Bone marrow (tissue), 2 donors: Measurements from ENCODE around the gene C1QTNF1.
"Not testable (repeated sequence)": the region's sequence is repeated elsewhere in the genome, so short reads cannot be mapped to it uniquely, and the experiment has no call there.

Experiments used
- DNase-seq, 2 donors: peaks; one replicate each; lab custom pipeline; 2025; lab: John Stamatoyannopoulos, UW

Gene C1QTNF1

DNA sequence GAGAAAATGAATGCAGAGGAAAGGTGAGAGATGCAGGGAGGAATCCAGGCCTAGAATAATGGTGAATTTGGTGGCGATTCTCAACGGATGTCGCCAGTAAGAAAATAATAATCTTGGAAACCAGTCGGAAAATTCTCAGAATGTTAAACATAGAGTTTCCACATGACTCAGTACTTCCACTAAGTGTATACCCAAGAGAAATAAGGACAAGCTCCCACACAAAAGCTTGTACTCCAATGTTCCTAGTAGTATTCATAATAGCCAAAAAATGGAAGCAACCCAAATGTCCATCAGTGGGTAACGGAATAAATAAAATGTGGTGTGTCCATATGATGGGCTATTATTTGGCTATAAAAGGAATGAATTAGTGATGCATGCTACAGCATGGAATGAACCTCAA is 31.2 kb downstream of the C1QTNF1 start:
- DNase-seq: no peak

DNA sequence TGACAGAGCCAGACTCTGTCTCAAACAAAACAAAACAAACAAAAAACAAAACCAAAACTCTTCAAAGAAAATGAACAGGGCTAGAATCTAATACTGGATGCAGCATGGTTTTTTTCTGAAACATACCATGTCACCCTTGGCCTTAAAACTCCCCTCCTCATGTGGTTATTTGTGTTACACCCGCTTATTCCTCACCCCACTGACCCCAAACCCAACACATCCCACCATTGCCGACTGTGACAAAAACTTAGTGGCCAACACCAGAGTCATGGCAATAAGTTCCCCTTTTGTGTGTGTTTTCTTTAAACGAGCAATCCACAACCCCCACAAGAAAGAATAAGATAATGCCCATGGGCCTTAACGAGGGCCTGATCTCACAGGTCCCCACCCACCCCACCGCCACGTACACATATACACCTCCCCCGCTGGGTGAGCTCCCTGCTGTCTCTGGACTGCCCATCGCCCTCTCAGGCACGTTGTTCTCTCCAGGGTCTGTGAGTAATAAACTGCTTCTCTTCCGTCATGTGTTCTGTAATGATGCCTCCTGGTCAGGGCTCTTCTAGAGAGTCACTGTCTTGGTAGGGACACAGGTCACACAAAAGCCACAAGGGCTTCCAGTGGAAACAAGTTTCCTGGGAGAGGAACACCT is 33.9 kb downstream of the C1QTNF1 start:
- no peak for DNase-seq

DNA sequence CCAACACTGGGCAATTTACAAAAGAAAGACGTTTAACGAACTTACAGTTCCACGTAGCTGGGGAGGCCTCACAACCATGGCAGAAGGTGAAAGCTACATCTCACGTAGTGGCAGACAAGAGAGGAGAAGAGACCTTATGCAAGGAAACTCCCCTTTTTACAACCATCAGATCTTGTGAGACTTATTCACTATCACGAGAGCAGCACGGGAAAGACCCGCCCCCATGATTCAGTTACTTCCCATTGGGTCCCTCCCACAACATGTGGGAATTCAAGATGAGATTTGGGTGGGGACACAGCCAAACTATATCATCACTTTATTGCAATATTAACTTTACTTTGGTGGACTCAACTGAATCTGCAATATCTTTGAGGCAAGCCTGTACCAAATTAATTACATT is 38.7 kb downstream of the C1QTNF1 start:
- DNase-seq: no peak

DNA sequence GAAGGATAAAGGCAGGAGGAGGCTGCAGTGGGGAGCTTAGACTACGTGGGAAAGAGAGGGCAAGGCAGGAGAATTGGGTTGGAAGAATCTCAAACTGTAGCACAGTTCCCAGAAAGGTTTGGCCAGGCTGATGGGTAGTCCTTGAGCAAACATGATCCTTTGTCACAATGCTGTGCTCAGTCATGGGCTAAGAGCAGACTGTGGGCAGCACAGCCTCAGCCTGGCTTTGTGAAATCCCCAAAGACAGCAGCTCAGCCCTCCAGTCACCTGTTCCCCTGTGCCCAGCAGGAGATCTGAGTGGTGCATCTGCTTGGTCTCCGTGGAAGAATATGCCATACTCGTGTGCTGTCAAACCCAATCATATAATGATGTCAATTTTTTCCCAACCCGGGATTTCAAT is 40.1 kb downstream of the C1QTNF1 start:
- DNase-seq: no peak

DNA sequence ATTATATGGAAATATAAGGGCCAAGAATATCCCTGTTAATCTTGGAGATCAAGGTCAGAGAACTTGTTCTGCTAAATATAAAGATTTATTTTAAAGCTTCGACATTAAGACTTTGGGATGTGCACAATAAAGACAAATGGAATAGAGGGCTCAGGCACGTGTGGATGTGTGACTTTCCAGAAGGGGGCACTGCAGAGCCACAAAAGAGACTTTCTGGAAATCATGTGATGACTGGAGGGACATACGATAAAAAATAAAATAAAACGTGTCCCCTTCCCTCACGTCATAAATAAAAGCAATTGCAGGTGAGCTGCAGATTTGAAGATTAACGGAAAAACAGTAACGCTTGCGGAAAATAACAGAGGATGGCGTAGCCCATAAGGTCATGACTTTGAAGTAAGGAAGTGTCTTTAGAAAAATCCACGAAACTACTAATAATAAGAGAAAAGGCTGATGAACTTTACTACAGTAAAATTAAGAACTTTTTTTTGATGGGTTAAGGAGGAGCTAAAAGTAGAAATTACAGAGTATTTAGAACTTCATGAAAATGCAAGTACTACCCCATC is 41.2 kb downstream of the C1QTNF1 start:
- DNase-seq: peak in 1 of 2 donors; percentile 12

DNA sequence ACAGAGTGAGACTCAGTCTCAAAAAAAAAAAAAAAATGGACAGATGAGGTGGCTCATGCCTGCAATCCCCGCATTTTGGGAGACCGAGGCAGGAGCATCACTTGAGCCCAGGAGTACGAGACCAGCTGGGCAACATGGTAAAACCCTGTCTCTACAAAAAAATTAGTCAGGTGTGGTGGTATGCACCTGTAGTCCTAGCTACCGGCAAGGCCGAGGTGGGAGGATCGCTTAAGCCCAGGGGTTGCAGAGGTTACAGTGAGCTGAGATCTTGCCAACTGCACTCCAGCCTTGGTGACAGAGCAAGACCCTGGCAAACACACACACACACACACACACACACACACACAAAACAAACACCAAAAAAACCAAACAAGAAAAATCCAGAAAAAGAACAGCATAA is 43.0 kb downstream of the C1QTNF1 start:
- no peak for DNase-seq

DNA sequence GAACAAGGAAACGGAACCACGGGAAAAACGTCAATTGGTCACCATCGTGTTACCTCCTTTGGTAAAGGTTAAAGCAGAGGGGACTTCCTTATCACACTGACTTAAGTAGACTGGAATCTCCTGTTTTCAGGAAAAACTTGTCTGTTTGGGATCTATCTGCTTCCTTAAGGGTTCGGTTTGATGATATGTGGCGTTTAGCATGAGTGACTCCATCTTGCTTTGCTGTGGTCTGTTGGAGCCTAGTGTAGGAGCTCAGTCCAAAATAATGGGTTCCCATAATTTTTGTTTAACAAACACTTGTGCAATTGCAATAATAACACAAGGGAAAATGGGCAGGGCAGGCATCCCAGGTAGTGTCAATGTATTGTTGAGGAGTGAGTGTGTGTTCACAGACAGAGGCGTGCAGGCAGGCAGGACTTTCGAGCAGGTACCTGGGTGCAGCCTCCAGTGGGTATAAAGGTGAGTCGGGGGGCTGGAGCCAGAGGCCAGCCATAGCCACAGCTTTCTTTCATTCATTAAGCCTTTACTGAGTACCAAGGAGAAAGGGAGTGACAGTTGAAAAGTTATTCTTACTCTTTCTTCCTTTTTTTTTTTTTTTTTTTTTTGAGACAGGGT is 46.4 kb downstream of the C1QTNF1 start:
- DNase-seq: no peak

DNA sequence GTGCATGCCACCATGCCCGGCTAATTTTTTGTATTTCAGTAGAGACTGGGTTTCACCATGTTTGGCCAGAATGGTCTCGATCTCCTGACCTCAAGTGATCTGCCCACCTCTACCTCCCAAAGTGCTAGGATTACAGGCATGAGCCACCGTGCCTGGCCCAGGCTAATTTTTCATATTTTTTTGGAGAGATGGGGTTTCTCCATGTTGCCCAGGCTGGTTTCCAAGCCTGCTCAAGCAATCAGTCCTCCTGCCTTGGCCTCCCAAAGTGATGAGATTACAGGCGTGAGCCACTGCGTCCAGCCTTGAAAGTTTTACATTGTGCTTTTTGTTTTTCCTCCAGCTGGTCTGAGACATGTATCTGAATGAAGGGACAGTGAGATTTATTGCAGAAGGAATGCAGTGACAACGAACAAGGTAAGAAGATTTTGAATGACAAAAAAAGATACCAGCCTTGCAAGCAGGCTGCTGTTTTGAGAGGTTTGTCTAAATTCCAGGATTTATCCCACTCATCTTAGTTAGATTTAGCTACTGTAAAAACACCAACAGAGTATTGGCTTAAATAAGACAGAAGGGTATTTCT is 47.3 kb downstream of the C1QTNF1 start:
- DNase-seq: no peak

DNA sequence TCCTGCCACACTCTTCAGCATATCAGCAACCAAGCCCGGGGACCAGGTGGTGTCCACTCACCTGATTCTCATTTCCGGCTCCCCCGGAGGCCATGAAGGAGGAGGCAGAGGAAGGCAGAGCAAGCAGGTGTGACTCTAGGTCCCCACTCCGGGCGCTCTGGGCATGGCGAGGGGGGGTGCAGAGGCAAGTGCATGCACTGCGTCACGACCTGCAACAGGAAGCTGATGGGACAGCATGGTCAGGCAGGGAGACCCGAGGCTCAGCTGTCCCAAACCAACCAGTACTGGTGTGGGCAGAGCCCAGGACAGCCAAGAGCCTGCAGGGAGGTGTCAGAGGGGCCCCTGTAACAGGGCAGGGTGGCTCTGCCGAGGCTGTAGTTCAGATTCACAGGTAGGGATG is 48.6 kb downstream of the C1QTNF1 start:
- no peak for DNase-seq

DNA sequence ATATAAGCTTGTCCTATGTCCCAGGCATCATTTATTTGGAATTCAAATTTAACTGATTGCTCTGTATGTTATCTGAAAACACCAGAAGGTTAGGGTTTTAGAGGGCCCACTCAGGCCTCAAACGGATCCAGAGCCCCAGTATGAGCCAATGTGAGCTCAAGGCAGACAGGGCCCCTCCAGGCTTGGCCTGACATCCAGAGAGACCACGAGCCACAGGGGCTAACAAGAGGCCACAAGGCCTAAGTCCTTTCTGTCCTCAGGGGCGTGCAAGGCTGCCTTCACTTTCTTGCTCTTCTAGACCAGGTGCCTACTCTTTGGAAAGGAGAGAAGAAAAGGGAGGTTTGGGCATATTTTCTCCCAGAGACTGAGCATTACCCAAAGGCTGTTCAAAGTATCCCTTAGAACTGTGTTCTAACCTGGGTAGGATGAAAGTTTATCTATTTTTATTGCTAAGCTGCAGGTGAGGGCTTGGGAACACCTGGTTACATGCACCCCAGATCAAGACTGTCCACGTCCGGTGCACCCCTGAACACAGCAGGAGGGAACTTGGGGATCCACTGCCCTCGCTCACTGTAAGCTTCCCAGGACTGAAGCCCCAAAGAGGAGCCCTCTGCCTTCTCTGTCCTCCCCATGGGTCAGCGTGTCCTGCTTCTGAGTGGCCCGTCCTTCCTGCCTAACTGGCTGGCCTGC is 49.2 kb downstream of the C1QTNF1 start:
- no peak for DNase-seq

DNA sequence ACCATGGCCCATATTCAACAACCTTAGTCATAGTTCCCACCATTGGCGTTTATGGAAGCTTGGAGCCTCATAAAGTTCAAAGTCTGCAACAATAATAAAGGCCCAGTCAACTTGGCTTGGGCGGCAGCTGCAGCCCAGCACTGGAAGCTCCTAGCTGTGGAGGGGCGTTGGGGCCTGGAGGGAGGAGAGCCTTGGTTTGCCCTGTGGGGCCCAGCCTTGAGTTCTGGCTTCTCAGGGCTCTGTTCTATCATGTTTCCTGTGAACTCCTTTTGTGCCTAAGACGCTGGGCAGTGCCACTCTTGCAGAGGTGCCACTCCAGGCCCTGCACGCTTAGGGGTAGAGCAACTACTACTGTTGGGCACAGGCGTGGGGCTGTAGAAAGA is 49.7 kb downstream of the C1QTNF1 start:
- DNase-seq: no peak

DNA sequence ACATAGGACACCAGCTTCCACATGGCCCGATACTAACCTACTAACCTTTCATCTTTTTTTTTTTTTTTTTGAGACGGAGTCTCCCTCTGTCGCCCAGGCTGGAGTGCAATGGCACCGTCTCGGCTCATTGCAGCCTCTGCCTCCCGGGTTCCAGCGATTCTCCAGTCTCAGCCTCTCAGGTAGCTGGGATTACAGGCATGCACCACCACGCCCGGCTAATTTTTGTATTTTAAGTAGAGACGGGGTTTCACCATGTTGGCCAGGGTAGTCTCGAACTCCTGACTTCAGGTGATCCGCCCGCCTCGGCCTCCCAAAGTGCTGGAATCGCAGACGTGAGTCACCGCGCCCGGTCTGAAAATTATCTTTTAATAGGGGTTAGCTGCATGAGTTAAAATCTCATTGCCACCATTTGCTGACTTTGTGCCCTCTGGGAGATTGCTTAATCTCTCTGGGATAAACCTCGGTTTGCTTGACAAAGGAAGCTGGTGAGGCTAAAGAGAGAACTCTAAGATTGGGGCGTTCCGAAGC is 50.2 kb downstream of the C1QTNF1 start:
- not testable (repeated sequence) for DNase-seq

DNA sequence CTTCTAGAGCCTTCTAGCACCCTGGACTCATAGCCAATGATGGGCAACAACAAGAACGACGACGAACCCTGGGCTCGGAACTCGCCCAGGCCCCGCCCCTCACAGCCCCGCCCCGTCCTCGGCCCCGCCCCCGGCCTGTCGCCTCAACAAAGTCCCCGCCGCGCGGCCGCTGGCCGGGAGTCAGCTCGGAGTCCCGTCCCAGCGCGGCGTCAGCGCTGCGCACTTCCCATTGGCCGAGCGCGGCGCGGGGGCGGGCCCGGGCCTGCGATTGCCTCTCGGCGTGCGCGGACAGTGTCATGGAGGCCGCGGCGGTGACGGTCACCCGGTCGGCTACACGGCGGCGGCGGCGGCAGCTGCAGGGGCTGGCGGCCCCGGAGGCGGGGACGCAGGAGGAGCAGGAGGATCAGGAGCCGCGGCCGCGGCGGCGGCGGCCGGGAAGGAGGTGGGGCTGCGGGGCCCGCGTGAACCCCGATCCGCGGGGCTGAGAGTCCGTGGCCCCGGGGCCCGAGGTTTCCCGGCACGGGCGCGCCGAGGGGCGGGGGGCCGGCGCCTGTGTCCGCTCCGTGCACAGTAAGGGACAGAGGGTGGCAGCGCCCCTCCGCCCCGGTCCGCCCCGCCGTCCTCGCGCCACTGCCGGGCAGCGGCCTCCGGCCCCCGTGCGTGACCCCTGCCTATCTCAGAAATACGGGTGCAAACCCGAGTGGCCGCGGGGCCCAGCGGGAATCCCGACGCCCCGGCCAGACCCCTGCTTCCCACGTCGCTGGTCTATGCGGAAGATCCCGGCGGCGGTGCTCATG is 50.9 kb downstream of the C1QTNF1 start, which contains the start of gene ENGASE:
TSS of gene ENGASE (plus strand) at position 176 of the 797 bp plus-strand sequence. CDS start at position 297, 121 bp downstream.
- DNase-seq: peak; percentile 88 to 90

DNA sequence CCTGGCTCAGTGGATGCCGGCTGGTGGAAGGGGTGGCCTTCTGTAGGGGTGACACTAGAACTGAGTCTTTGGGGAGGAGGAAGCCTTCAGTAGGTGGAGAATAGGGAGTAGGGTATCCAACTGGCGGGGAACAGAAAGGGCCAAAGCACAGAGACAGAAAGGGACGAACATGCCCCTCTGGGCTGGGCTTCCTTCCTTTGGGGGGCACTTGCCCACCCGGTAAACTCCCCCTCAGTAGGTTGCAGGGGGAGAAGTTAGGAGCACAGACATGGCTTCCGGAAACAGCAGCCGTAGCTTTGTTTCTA is 51.4 kb downstream of the C1QTNF1 start:
- peak in 1 of 2 donors; percentile 34 for DNase-seq

DNA sequence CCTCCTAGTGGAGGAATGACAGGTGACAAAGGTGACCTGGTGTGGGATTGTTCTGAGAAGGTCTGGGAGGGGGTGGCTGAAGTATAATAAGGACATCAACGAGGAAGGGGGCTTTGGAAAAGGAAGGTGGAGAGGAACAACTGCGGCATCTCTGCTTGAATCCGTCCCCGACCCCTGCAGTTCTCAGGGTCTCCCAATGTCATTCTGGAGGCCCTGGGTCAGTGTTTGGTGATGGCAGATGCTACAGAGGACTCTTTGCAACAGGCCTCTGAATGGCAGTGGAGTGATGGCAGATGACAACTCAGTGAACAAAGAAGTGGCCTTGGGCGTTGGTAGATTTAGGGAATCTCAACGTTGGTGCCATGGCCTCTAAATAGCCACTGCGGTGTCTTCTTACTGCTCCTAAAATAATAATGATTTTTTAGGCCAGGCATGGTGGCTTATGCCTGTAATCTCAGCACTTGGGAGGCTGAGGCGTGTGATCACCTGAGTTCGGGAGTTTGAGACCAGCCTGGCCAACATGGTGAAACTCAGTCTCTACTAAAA is 52.0 kb downstream of the C1QTNF1 start:
- no peak for DNase-seq

DNA sequence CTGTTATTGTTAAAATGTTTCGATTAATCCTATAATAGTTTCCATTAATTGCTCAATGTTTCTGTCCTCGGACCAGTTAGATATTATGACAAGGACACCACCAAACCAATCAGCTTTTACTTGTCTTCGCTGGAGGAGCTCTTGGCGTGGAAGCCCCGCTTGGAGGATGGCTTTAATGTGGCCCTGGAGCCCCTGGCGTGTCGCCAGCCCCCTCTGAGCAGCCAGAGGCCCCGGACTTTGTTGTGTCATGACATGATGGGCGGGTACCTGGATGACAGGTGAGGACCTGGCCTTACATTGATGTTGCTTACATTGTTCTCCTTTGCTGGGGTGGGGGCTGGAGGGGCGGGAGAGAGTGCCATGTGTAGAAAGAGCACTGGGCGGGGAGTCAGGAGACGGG is 53.6 kb downstream of the C1QTNF1 start:
- DNase-seq: no peak

DNA sequence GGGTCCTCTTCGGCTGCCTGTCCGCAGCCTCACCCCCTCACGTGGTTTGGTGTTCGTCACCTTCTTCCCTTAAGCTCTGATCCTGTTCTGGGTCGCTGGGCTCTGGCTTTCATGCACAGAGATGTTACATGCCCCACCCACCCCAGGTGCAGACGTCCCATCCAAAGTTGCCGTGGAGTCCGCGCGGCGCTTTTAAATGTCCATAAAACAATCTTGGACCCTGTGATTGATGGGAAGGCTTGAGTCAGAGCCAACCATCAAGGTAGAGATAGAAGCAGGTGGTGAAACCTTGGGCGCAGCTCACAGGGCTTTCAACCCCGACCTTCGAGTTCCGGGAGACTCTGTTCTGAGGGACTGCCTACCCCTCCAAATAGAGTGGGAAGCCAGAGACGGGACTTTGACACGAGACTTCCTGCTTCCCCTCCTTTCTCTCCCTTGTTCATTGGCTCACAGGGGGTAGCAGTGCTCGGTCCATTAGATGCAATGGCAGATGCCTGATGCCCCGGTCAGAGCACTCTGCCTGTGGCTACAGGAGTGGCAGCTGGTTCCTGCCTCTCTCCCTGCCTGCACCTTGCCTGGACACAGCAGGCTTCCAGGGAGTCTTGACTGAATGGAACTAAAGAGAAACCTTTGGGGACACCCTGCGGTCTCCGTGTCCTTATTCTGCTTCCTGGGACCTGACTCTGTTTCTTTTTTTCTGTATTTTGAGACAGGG is 54.7 kb downstream of the C1QTNF1 start:
- DNase-seq: no peak

DNA sequence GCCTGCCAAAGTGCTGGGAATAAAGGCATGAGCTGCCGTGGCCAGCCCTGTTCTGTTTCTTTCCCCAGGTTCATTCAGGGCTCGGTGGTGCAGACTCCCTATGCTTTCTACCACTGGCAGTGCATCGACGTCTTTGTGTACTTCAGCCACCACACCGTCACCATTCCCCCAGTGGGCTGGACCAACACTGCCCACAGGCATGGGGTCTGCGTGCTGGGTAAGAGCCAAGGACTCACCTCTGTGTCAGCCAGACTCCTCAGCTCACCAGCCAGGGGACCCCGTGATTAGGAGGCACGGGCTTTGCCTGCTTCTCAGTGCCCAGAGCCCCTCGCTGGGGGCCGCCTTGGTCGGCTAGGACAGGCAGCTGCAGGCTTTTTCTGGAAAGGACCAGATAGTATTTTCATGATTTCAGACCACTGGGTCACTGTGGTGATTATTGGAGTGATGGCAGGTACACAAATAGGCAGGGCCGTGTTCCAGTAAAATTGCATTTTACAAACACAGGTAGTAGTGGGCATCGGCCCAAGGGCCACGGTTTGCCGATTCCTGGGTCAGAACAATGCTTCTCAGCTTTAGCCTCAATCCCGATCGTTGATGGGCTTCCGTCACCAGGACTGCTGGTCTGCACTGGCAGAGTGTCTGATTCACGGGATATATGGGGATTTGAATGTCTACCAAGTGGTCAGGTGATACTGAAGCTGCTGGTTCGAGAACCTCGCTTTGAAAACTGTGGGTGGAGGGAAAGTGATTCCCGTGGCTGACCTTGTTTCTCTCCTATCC is 55.6 kb downstream of the C1QTNF1 start:
- no peak for DNase-seq

DNA sequence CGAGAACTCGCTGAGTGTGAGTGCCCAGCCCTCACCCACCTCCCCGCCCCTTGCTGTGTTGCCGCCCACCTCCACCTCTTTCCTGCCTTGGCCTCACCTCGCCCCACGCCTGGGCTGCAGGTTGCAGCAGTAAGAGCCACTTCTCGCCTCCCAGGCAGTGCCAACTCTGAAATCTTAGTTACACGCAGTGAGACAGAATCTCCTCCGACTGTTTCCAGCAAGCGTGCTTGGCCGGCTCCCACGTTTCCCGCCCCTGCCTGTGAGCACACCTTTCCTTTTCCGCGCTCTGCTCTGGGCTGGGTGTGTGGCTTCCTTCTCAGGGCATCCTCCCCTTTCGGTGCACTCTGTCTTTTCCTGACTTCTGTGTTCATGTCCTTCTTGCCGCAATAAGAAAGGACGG is 56.4 kb downstream of the C1QTNF1 start:
- DNase-seq: no peak

DNA sequence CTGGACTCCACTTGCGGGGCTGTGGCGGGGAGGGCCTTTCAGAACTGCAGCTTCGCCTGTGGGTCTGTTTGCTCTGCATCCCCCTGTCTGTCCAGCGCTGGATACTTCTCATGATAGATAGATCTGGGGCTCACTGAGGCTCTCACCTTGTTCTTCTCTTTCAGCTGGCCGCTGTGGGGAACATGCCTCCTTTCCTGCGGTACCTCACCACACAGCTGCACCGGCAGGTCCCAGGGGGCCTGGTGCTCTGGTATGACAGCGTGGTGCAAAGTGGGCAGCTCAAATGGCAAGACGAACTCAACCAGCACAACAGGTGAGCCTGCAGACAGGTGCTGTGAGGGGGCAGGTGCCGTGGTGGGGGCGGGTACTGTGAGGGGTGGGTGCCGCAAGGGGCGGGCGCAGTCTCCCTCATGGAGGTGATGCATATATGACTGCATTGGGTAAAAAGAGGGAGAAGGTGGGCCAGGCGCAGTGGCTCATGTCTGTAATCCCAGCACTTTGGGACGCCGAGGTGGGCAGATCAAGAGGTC is 56.9 kb downstream of the C1QTNF1 start:
- DNase-seq: no peak
